ENCODE results near the gene CLEC17A.
"Not testable (repeated sequence)": the region's sequence is repeated elsewhere in the genome, so short reads cannot be mapped to it uniquely, and the experiment has no call there.

CLEC17A gene

GRCh38 chr19:14582894-14583340, at the start of gene CLEC17A:
Gene CLEC17A (plus strand): TSS chr19:14583084. CDS start chr19:14583161, 77 bp downstream.
- DNase-seq (ENCODE audit: low spot score) = no peak

GRCh38 chr19:14533450-14533849, 49.4 kb upstream of the CLEC17A start:
- no peak for DNase-seq (ENCODE audit: low spot score)

DNA sequence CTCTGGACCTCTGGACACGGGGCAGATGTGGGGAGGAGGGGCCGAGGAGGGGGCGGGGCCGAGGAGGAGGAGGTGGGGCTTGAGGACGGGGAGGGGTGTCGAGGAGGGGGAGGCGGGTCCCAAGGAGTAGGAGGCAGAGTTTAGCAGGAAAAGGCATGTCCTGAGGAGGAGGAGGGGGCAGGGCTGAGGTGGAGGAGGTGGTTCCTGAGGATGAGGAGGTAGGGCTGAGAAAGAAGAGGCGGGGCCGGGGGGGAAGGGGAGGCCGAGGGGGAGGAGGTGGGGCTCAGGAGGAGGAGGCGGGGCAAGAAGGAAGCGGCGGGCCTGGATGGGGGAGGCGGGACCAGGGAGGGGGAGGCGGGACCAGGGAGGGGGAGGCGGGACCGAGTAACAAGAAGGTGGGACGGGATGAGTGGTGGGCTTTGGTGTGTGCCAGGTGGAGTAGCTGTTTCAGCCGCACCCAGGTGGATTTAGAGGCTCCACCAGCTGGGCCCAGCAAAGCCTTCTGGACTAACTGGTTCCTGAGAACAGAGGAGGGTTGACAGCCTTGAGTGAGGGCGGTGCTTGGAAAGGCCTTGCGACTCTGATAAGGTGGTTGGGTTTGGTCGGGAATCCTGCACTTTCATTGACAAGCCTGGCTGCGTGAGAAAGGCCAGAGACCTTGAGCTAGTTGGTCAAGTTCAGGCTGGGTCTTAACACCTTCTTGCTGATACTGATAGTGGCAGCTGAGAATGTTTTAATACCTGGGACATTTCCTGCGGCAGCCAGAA, 45.8 kb upstream of the CLEC17A start:
- peak; percentile 54 for DNase-seq (ENCODE audit: low spot score)

DNA sequence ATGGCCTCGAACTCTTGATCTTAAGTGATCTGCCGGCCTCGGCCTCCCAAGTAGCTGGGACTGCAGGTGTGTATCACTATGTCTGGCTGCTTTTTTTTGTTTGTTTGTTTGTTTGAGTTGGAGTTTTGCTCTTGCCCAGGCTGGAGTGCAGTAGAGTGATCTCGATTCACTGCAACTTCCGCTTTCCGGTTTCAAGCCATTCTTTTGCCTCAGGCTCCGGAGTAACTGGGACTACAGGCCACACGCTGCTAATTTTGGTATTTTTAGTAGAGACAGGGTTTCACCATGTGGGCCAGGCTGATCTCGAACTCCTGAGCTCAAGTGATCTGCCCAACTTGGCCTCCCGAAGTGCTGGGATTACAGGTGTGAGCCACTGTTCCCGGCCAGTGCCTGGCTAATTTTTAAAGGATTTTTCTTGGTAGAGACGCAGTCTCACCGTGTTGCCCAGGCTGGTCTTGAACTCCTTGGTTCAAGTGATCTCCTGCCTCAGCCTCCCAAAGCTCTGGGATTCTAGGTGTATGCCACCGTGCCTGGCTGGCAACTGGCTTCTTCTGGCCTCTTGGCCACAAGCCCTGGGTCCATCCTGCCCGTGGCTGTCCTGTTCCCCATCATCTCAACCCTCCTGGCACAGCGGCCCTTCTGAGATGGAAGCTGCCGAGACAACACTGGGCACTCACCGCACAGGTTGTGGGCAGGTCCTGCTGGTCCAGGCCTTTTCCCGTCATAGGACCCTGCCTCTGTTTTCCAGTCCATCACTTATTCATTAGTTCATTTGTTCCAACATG, 42.0 kb upstream of the CLEC17A start:
- no peak for DNase-seq (ENCODE audit: low spot score)

- not testable (repeated sequence) for DNase-seq (ENCODE audit: low spot score)
These were observed 40.9 kb upstream of the CLEC17A start for GRCh38 chr19:14541979-14542378.

DNA sequence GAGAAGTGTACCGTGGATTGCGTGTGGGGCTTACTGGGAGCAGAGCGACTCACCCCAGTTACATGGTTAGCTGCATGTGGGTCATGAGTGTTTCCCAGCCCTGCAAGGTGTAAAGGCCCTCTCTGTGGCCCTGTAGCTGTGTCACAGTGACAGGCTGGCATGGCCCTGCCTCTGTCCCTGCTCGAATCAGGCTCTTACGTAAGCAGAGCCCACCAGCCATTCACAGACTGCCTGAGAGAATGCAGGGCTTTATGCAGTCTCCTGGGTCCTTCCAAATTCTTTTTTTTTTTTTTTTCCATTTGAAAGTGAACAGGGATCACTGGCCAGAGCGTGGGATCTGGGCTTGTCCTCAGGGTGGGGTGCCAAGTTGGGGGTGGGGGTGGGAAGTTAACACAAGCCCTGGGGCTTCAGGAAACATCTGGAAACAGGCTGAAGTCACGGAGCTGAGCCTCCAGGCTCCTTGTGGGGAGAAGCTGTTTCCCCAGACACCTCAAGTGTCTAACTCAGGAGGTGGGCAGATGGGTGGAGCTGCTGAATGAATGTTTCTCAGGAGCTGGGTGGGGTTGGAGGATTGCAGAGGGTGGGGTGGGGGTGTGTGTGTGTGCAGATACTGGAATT, 40.1 kb upstream of the CLEC17A start:
- no peak for DNase-seq (ENCODE audit: low spot score)

GRCh38 chr19:14544047-14544446, 38.8 kb upstream of the CLEC17A start:
- DNase-seq (ENCODE audit: low spot score) = no peak

DNA sequence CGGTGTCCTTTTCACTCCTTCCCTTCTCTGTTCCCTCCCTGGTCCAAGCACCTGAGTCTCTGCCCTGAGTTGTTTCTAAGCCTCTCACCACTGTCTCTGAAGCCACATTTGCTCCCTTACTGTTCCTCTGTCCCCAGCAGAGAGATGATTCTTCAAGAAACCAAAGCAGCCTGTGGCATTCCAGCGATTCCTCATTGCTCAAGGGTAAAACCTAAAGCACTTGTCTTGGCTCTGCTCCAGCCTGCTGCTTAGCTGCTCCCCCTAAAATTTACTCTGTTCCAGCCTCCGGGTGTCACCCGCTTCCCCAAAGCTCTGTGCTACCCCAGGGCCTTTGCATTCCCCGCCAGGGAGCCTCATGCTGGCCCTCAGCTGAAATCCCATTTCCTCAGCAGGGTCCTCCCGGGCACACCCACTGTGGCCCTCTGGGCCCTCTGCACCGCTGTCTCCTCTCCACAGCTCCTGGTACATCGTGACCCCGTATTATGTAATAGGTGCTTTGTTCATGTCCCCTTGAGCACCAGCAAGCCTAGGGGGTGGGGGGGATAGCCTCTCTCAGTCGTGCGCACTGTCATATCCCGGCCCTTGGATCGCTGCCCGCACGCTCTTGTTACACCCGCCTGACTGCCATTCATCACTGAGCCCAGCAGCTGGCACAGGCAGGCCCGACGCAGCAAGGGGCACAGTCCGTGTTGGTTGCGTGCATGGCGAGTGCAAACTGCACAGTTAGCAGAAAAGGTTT, 37.7 kb upstream of the CLEC17A start:
- DNase-seq (ENCODE audit: low spot score) = no peak

GRCh38 chr19:14545716-14546082, 37.2 kb upstream of the CLEC17A start:
- no peak for DNase-seq (ENCODE audit: low spot score)

DNA sequence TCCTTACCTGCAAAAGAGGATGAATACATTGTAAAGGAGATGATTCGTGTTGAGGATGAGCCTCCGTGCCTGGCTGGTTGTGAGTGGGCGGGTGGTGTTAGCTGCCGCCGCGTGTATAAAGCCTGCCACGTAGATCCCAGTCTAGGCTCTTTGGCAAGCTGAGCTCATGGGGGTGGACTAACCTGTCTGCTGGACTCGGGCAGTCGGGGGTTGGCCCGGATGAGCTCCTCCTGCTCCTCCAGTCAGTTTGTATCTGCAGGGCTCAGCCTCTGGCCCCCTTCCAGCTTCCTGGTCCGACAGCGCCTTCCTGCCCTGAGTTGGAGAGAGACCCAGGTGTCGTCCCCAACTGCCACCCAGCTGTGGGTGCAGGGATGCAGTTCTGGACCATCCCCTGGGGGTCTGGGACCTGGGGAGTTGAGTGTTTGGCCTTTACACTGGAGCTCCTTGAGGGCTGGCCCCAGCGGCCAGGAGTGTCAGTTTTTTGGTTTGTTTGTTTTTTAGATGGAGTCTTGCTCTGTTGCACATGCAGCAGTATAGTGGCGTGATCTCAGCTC, 32.6 kb upstream of the CLEC17A start:
- no peak for DNase-seq (ENCODE audit: low spot score)

- peak; percentile 55 for DNase-seq (ENCODE audit: low spot score)
These were observed 31.5 kb upstream of the CLEC17A start for GRCh38 chr19:14551134-14552005.

GRCh38 chr19:14552006-14552360, 30.9 kb upstream of the CLEC17A start:
- not testable (repeated sequence) for DNase-seq (ENCODE audit: low spot score)

DNA sequence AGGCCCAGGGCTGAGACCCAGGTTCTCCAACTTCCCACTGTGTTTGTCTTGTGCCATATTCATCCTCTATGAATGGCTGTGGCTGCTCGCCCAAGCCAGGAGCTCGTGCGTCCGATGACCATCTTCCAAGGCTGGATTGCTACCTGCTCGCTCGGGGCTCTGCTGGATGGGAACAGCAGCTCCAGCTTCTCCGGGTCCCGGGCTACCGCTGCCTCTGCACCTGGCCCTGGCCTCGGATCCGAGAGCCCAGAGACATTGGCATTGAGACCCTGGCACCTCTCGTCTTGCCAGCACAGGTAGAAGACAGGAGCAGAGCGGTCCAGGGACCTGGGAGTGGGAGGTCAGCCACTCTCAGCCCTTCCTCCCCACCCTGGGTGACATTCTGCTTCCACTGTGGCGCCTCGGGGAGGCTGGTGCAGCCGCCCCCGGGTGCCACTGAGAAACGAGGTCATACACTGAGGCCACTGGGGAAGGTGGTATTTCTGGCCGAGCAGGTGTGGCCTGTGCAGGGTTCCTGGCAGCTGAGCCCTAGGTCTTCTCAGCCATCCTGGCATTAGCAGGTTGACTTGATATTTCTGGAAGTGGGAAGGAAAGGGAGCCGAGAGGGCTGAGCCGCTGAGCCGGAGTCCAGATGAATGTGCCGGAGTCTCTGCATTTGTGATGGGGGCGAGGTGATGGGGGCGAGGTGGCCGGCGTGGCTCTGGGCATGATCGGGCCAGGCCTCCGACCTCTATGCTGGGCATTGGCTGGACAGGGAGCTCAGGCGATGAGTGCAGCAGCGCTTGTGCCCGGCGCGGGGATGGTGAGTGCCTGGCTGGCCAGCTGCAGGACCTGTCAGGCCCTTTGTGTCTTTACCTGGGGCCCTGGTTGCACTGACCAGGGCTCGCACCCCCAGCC, 29.6 kb upstream of the CLEC17A start:
- DNase-seq (ENCODE audit: low spot score) = no peak

GRCh38 chr19:14553939-14554243, 29.0 kb upstream of the CLEC17A start:
- DNase-seq (ENCODE audit: low spot score) = no peak

GRCh38 chr19:14554382-14554812, 28.5 kb upstream of the CLEC17A start:
- no peak for DNase-seq (ENCODE audit: low spot score)

DNA sequence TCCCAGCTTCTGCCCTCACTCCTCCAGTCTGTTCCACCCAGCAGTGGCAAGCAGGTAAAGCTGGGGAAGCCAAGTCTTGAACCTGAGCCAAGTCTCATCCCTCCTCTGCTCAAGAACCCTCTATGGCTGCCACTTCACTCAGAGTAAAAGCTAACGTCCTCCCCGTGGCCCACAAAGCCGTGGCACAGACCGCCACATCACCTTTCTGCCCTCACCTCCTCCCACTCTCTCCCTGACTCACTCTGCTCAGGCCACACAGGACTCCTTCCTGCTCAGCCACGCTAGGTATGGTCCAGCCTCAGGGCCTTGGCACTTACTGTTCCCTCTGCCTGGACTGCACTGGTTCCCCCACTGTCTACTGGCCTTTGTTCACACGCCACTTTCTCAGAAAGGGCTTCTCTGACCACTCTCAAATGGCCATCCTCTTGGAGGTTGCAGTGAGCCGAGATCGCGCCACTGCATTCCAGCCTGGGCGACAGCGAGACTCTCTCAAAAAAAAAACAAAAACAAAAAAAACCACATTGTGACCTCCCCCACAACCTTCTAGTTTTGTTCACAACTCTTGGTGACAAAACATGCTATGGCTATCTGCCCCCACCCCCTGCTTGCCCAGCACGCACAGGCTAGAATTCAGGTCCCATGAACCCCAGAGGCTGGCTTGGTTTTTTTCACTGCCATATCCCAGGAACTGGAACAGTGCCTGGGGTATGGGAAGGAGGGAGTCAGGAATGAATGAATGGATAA, 26.8 kb upstream of the CLEC17A start:
- DNase-seq (ENCODE audit: low spot score) = no peak

GRCh38 chr19:14556662-14557188, 26.2 kb upstream of the CLEC17A start:
- DNase-seq (ENCODE audit: low spot score) = peak; percentile 80

- DNase-seq (ENCODE audit: low spot score) = no peak
These were observed 24.4 kb upstream of the CLEC17A start for GRCh38 chr19:14558370-14559066.

Measured in activated CD4-positive, alpha-beta T cell treated with anti-CD3 and anti-CD28 coated beads, Interleukin-2, Interleukin-4, amounts not matched to agents 100 ng/mL and 50 ng/mL, durations not matched to agents 16 hours and 8 hours (primary cell).